Activated CD4-positive, alpha-beta T cell treated with anti-CD3 and anti-CD28 coated beads, Interleukin-10, Interleukin-2, amounts not matched to agents 100 ng/mL and 50 ng/mL, durations not matched to agents 16 hours and 8 hours (primary cell): ENCODE results near the gene RRAD.
"Not testable (repeated sequence)": the region's sequence is repeated elsewhere in the genome, so short reads cannot be mapped to it uniquely, and the experiment has no call there.

Experiments
- DNase-seq: peaks from one replicate; pipeline ENCODE4 v3.0.0-alpha.2; 2020

The RRAD gene

GRCh38 chr16:66950971-66951790 is 25.8 kb upstream of the RRAD start:
- no peak for DNase-seq

DNA sequence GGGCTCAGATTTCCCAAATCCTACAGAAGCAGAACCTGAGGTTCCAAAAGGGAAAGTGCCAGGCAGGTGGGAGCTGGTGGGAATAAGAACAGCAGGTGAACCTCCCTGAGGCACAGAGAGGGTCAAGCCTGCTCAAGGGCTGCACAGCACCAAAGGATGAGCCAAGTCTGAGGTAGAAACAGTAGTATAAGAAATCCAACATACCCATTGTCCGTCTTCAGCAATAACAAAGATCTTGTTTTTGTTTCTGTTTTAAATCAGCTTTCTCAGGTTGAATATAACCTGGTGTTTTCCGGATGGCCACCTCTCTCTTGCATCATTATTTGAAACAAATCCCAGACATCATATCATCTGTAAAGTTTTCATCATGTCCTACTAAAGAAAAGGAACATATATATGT is 25.1 kb upstream of the RRAD start:
- DNase-seq, result peak; percentile 51

GRCh38 chr16:66949472-66949871 is 24.1 kb upstream of the RRAD start:
- no peak for DNase-seq

DNA sequence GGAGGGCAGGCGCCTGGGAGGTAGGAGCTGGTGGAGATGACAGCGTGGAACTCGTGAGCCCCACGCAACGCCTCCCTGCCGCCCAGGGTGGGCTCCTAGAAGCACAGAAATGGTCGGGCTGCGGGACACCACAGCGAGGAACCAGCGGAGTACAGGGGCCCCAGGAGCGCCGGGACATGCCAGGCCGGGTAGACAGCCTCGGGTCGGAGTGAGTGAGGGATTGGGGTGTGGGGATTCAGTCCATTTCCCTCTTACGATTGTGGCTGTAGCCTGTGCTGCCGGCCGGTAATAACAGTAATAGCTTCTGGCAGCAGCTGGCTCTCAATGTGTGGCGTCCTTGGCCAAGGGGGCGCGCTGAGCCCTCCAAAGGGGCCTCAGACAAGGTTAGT is 23.5 kb upstream of the RRAD start:
- no peak for DNase-seq

DNA sequence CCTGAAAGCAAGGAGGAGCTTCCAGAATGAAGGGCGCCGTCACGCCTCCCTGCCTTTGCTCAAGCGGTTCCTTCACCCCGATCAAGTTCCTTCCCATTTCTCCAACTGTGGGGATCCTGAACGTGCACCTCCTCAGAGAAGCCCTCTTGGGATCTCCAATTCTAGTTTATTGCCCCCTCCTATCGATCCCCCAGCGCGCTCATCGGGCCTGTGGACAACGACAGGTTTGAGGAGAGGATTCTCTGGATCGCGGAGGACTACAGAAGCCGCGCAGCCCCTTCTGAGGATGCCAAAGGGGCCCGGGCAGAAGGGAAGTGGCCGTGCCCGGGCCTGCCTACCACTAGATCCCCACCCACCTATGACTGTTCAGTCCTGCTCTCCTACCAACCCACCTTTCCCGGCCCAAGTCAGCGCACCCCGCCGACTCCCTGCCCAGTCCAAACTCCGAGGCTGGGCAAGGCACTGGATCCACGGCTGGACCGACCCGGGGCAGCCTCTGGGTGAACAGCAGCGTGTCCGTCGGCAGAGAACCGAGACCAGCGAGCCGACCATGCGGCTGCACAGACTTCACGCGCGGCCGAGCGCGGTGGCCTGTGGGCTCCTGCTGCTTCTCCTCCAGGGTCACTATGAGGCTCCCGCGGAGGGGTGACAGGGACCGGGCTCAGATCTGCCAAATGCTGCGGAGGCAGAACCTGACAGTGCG is 22.9 kb upstream of the RRAD start:
- DNase-seq, result no peak

DNA sequence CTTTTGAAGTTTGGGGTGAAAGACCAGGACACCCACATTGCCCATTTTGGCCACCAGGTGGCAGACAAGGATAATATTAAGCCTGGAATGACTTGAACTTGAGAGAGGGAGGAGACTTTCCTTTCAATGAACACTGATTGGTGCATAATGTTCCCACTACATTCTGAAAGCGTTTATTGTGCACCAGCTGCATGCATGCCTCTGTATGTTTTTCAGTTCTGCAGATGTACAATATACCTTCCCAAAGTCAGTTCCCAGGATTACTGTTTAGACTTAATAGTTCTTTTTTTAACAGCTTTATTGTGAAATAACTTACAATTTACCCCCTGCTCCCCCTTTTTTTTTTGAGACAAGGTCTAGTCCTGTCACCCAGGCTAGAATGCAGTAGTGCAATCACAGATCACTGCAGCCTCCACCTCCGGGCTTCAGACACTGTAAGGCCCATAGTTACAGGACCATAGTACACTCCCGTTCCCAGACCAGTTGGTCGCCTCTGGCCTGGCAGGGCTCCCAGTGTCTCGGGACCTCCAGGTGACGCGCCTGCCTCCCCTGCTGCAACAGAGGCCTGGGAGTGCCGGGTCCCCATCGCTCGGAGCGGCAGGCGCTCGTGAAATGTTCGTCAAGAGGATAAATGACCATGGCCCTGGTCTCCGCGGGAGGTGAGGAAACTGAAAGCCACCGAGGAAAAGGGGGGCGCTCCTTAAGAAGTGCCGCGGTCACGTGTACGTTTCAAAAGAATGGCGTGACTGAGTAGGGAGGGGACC is 22.1 kb upstream of the RRAD start:
- peak; percentile 92 for DNase-seq

DNA sequence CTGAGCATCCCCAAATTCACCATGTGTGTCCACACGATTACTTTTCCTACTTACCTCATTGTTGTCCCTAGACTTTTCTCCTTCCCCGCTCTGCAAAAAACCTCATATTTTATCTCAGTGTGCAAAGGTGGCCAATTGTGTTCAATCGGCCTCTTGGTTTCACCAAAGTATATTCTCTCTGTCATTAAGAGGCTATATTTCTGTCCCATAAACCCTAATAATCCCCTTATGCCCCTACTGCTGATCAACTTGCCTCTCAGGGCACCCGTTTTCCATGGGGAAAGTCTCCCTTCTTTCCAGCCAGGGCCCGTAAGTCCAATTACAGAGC is 21.6 kb upstream of the RRAD start:
- DNase-seq, result no peak

- no peak for DNase-seq
These were observed 21.2 kb upstream of the RRAD start for GRCh38 chr16:66946541-66946940.

DNA sequence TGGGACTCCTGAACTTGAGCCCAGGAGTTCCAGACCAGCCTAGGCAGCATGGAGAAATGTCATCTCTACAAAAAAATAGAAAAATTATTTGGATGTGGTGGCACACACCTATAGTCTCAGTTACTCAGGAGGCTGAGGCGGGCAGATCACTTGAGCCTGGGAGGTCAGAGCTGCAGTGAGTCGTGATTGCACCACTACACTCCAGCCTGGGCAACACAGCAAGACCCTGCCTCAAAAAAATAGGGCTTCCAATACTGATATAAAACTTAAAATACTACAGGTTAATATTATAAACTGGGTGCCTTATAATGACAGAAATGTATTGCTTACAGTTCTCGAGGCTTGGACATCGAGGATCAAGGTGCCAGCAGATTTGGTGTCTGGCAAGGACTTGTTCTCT is 20.6 kb upstream of the RRAD start:
- no peak for DNase-seq

- not testable (repeated sequence) for DNase-seq
These were observed 19.6 kb upstream of the RRAD start for GRCh38 chr16:66944971-66945370.

GRCh38 chr16:66944054-66944441 is 18.7 kb upstream of the RRAD start:
- DNase-seq, result no peak

- no peak for DNase-seq
These were observed 18.2 kb upstream of the RRAD start for GRCh38 chr16:66943426-66944053.

DNA sequence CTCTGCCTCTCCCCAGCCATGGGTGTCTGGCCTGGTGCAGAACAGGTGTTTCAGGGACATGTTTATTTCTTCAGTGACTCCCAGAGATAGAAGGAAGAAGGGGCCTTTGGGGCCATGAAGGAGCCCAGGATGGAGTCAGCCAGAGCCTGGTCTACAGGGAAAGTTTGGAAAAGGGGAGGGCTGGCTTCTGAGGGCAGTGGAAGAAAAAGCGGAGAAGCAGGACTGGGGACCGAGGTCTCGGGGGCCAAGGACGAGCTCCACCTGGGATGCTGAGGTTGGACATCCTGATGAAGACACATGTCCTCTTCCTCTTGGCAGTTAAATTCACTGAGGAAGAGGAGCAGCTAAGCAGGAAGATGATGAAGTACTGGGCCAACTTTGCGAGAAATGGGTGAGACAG is 17.6 kb upstream of the RRAD start:
- no peak for DNase-seq

- no peak for DNase-seq
These were observed 14.9 kb upstream of the RRAD start for GRCh38 chr16:66940236-66940635.

DNA sequence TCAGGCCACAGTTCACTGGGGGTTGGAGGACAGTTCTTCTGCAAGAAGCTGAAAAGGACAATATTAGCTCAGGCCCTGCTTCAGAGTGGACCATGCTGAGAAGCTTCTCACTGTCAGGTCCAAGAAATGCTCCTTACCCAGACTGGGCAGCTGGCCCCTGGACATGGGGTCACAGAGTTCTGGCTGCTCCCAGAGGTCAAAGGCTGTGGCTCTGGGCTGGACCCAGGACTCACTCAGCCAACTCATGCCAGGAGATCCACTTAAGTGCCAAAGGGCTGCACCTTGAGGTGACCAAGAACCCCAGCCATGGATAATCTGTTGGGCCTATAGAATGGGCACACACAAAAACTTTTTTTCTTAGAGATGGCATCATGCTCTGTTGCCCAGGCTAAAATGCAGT is 14.0 kb upstream of the RRAD start:
- no peak for DNase-seq

DNA sequence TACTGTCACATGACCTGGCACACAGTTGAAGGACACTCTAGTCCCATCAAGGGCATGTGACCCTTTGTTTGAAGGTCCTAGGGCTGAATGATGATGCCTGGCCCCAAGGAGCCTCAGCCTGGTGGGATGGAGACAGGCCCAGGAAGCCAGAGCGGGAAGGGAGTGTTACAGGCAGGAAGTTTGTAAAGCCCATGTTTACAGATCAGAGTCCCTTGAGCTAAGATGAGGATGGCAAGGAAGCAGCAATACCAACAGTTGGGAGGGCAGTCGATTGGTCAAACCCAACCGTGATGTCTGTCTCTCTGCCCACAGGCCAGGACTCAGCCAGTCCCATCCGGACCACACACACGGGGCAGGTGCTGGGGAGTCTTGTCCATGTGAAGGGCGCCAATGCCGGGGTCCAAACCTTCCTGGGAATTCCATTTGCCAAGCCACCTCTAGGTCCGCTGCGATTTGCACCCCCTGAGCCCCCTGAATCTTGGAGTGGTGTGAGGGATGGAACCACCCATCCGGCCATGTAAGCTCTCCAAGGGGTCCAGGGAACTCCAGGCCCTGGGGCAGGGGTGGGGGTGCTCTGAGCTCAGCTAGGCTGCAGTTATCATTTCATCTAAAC is 12.5 kb upstream of the RRAD start:
- no peak for DNase-seq

- no peak for DNase-seq
These were observed 11.7 kb upstream of the RRAD start for GRCh38 chr16:66936889-66937554.

- DNase-seq, result no peak
These were observed 11.1 kb upstream of the RRAD start for GRCh38 chr16:66936462-66936861.

- DNase-seq, result no peak
These were observed 10.1 kb upstream of the RRAD start, which contains the start of gene CES2 for GRCh38 chr16:66935314-66936011. Gene CES2, plus strand, starts transcription at chr16:66935516. Its CDS starts 120 bp downstream, at chr16:66935636.

DNA sequence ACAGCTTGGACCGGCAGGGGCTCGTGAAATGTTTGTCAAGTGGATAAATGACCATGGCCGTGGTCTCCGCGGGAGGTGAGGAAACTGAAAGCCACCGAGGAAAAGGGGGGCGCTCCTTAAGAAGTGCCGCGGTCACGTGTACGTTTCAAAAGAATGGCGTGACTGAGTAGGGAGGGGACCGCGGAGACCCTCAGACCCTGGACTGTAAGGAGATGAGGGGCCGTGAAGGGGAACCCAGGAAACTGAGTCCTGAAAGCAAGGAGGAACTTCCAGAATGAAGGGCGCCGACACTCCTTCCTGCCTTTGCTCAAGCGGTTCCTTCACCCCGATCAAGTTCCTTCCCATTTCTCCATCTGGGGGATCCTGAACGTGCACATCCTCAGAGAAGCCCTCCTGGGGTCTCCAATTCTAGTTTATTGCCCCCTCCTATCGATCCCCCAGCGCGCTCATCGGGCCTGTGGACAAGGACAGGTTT is 9.5 kb upstream of the RRAD start:
- DNase-seq, result not testable (repeated sequence)

GRCh38 chr16:66934138-66934838 is 9.0 kb upstream of the RRAD start, which contains the start of gene CIAO2B:
Gene CIAO2B, minus strand, starts transcription at chr16:66934402. Its CDS starts 38 bp downstream, at chr16:66934364.
- peak; percentile 93 for DNase-seq
